ENCODE measurements around the gene SNED1.

SNED1 gene

DNA sequence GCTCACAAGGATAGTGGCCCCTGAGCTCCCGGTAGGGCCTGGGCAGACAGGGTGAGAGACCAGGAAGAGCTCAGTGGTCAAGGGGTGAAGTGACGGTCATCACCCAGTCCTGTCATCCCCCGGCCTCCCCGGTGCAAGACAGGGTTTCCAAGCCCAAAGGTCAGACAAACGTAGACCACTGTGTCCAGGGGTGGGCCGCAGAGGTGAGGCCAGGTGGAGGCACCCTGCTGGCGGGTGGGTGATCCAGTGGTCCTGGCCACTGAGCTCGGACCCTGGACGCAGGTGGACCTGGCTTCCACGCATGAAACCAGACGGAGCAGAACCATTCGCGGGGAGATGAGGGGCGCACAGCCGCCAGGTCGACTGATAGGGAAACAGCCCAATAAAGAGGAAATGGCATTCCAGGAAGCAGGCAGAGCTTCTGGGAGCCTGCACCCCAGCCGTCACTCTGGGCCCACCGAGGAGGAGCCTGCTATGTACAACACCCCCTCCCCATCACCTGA is 14.4 kb upstream of the SNED1 start:
- DNase-seq (ENCODE audit: insufficient read length, low spot score), result no peak
- FAIRE-seq, result no peak
- TF ChIP-seq POLR2AphosphoS5 (IDR thresholded peaks at IDR 0.05; ENCODE audit: low read depth, low read length) (no peak), PAX5 (IDR thresholded peaks at IDR 0.05; ENCODE audit: insufficient read depth, low read length, severe bottlenecking) (no peak), TAF1 (IDR thresholded peaks at IDR 0.05; ENCODE audit: low read depth, low read length) (no peak), POLR2A (IDR thresholded peaks at IDR 0.05; ENCODE audit: low read depth, low read length) (no peak), POU2F2 (IDR thresholded peaks at IDR 0.05; ENCODE audit: low read depth, low read length) (no peak), SPI1 (IDR thresholded peaks at IDR 0.05; ENCODE audit: low read depth, low read length) (no peak)

- FAIRE-seq, result no peak
- TF ChIP-seq POU2F2 (IDR thresholded peaks at IDR 0.05; ENCODE audit: low read depth, low read length) (no peak), SPI1 (IDR thresholded peaks at IDR 0.05; ENCODE audit: low read depth, low read length) (no peak), POLR2A (IDR thresholded peaks at IDR 0.05; ENCODE audit: low read depth, low read length) (no peak), POLR2AphosphoS5 (IDR thresholded peaks at IDR 0.05; ENCODE audit: low read depth, low read length) (no peak), PAX5 (IDR thresholded peaks at IDR 0.05; ENCODE audit: insufficient read depth, low read length, severe bottlenecking) (no peak), TAF1 (IDR thresholded peaks at IDR 0.05; ENCODE audit: low read depth, low read length) (no peak)
- no peak for DNase-seq (ENCODE audit: insufficient read length, low spot score)
Measured at GRCh38 chr2:240985881-240986786, 12.3 kb upstream of the SNED1 start.

DNA sequence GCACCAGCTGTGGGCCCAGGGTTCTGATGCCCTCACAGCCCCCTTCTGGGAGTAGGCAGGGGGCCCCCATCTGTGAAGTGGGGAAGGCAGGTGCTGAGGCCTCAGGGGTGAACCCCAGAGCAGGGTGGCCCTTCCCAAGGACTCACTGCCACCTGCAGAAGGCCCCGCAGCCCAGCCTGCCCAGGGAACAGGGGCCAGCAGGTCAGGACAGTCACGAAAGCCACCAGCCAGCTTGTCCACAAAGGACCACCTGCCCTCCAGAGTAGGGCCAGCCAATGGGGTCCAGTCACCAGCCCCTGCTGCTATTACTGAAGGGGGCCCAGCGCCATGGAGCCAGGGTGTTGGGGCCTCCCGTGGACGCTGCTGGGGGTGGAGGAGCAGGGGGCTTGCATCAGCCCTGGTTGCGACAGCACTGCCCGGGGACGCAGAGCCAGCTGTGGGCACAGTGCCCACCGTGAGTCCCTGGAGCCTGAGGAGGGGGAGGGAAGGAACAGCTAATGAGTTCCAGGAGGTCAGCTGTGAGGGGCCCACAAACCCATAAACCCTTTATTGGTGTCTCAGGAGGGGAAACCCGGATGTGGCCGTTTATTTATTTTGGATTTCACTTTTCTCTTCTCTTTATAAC is 11.5 kb upstream of the SNED1 start:
- DNase-seq (ENCODE audit: insufficient read length, low spot score), result no peak
- no peak for TF ChIP-seq TAF1 (IDR thresholded peaks at IDR 0.05; ENCODE audit: low read depth, low read length)
- FAIRE-seq, result no peak

- no peak for DNase-seq (ENCODE audit: insufficient read length, low spot score)
- no peak for FAIRE-seq
- no peak for TF ChIP-seq POU2F2 (IDR thresholded peaks at IDR 0.05; ENCODE audit: low read depth, low read length)
- no peak for TF ChIP-seq TAF1 (IDR thresholded peaks at IDR 0.05; ENCODE audit: low read depth, low read length)
- no peak for TF ChIP-seq PAX5 (IDR thresholded peaks at IDR 0.05; ENCODE audit: insufficient read depth, low read length, severe bottlenecking)
- TF ChIP-seq POLR2AphosphoS5 (IDR thresholded peaks at IDR 0.05; ENCODE audit: low read depth, low read length), result no peak
- no peak for TF ChIP-seq SPI1 (IDR thresholded peaks at IDR 0.05; ENCODE audit: low read depth, low read length)
Measured at GRCh38 chr2:240987588-240987987, 10.8 kb upstream of the SNED1 start.

DNA sequence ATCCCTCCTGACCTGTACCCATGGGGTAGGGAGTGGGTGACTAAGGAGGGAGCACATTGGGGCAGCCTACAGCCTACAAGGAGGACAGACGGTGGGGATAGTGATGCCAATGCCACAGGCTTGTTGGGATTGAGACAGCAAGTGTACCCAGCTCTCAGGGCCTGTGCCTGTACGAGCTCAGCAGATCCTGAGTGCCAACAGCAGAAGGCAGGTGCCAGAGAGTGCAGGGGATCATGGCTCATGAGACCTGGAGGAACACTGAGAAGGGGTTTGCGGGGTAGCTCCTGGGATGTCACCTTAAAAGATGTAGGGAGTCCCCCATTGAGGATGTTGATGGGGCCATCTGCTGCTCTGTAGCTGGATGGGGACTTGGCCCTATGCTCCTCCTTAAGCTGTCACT is 10.3 kb upstream of the SNED1 start:
- TF ChIP-seq POLR2AphosphoS5 (IDR thresholded peaks at IDR 0.05; ENCODE audit: low read depth, low read length) (no peak), POLR2A (IDR thresholded peaks at IDR 0.05; ENCODE audit: low read depth, low read length) (no peak), TAF1 (IDR thresholded peaks at IDR 0.05; ENCODE audit: low read depth, low read length) (no peak), POU2F2 (IDR thresholded peaks at IDR 0.05; ENCODE audit: low read depth, low read length) (no peak), SPI1 (IDR thresholded peaks at IDR 0.05; ENCODE audit: low read depth, low read length) (no peak), PAX5 (IDR thresholded peaks at IDR 0.05; ENCODE audit: insufficient read depth, low read length, severe bottlenecking) (no peak)
- no peak for FAIRE-seq
- DNase-seq (ENCODE audit: insufficient read length, low spot score), result no peak

DNA sequence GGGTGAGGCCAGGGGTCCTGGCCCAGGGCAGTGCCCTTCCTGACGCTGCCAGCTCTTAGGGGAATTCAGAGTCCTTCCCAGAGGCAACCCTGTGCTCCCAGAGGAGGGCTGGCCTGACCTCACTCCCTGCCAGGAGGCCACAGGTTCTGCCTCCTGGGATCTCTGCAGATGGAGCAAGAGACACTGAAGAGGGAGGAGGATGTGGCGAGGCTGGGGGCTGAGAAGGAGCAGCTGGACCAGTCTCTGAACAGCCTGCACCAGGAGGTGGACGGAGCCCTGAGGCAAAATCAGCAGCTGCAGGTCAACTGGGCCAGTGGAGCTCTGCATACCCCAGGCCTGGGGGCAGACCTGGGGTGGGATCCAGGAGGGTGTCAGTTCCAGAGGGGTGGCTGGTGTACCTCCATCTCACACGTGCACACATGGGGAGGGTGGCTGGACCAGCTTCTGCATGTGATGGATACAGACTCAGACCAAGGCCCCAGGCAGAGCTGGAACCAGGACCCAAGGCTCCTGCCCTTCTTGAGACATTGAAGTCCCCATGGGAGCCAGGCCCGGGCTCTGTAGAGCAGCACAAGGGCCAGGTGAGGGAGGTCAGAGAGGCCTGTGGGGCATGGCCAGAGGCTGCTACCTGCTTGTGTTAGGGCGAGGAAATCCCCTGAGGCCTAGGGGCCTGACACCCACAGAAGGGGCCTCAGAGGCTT is 9.7 kb upstream of the SNED1 start:
- FAIRE-seq (no peak), DNase-seq (ENCODE audit: insufficient read length, low spot score) (no peak)
- no peak for TF ChIP-seq SPI1 (IDR thresholded peaks at IDR 0.05; ENCODE audit: low read depth, low read length)
- TF ChIP-seq POLR2AphosphoS5 (IDR thresholded peaks at IDR 0.05; ENCODE audit: low read depth, low read length), result no peak
- no peak for TF ChIP-seq TAF1 (IDR thresholded peaks at IDR 0.05; ENCODE audit: low read depth, low read length)
- no peak for TF ChIP-seq POLR2A (IDR thresholded peaks at IDR 0.05; ENCODE audit: low read depth, low read length)
- no peak for TF ChIP-seq POU2F2 (IDR thresholded peaks at IDR 0.05; ENCODE audit: low read depth, low read length)
- no peak for TF ChIP-seq PAX5 (IDR thresholded peaks at IDR 0.05; ENCODE audit: insufficient read depth, low read length, severe bottlenecking)

DNA sequence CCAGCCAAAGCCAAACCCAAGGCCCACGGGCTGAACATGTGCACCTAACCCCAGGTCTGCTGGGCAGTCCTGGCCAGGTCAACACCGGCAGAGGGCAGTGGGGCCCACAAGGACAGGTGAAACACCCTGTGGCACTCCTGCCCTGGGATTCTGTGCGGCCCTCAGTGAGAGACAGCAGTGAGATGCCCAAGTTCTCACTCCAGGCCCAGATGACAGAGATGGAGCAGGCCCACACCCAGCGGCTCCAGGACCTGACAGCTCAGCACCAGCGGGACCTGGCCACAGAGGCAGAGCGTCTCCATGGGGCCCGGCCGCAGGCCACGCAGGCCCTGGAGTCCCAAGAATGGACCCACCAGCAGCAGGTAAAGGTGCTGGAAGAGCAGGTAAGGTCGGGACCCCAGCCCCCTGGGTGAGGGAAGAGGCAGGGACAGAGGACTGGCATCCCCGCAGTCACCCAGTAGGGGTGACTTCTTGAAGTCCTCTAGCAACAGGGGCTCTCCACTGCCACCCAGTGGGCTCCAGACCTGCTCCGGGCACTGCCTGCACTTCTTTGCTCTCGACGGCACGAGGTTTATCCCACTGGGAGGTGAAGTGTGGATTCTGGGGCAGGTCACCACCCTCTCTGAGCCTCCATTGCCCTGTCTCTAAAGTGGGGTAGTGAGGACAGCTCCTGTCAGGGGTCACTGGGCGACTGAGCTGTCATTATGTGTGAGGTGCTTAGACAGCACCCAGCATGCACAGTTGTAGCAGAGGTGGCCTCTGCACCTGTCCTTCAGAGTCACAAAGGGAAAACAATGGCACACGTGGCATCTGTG is 8.8 kb upstream of the SNED1 start:
- TF ChIP-seq POU2F2 (IDR thresholded peaks at IDR 0.05; ENCODE audit: low read depth, low read length) (no peak), POLR2A (IDR thresholded peaks at IDR 0.05; ENCODE audit: low read depth, low read length) (no peak), SPI1 (IDR thresholded peaks at IDR 0.05; ENCODE audit: low read depth, low read length) (no peak), TAF1 (IDR thresholded peaks at IDR 0.05; ENCODE audit: low read depth, low read length) (no peak), PAX5 (IDR thresholded peaks at IDR 0.05; ENCODE audit: insufficient read depth, low read length, severe bottlenecking) (no peak), POLR2AphosphoS5 (IDR thresholded peaks at IDR 0.05; ENCODE audit: low read depth, low read length) (no peak)
- no peak for FAIRE-seq
- DNase-seq (ENCODE audit: insufficient read length, low spot score), result no peak

- TF ChIP-seq PAX5 (IDR thresholded peaks at IDR 0.05; ENCODE audit: insufficient read depth, low read length, severe bottlenecking), result no peak
- TF ChIP-seq POLR2AphosphoS5 (IDR thresholded peaks at IDR 0.05; ENCODE audit: low read depth, low read length), result no peak
- TF ChIP-seq SPI1 (IDR thresholded peaks at IDR 0.05; ENCODE audit: low read depth, low read length), result no peak
- peak; percentile 52 for FAIRE-seq
- no peak for DNase-seq (ENCODE audit: insufficient read length, low spot score)
Measured at GRCh38 chr2:240990266-240990529, 8.2 kb upstream of the SNED1 start.
